ENCODE measurements around the gene CYBC1.

Gene CYBC1

DNA sequence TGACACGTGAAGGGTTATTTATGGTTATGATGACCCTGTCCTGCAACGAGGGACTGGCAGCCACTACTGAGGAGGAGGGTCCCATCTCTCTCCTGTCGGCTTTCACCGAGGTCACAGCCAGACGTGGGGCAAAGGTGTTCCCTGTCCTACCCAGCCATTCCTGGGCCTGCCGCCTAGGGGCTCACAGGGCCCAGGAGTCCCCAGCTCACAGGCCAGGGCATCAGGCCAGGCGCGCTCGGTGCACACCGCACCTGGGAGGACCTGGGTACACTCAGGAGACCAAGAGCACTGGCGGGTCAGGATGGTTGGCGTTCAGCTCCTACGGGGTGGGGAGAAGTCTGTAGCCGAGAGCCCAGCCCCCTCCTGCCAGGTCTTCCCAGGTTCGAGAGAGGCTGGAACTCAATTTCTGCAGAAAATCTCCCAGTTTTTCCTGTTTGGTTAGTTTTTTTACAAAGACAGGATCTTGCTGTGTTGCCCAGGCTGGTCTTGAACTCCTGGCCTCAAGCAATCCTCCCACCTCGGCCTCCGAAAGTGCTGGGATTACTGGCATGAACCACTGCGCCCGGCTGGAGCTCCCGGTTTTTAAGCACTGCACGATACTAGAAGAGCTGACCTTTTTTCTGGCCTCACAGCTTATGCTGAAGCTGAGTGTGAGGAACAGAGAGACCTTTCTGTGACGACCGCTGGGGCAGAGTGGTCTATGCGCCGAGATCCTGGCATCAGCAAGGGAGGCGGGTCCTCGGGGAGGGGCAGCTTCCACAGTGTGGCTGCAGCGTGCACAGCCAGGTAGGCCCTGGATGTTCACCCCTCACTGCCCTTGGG is 7.7 kb downstream of the CYBC1 start:
- TF ChIP-seq, protein P1, sequence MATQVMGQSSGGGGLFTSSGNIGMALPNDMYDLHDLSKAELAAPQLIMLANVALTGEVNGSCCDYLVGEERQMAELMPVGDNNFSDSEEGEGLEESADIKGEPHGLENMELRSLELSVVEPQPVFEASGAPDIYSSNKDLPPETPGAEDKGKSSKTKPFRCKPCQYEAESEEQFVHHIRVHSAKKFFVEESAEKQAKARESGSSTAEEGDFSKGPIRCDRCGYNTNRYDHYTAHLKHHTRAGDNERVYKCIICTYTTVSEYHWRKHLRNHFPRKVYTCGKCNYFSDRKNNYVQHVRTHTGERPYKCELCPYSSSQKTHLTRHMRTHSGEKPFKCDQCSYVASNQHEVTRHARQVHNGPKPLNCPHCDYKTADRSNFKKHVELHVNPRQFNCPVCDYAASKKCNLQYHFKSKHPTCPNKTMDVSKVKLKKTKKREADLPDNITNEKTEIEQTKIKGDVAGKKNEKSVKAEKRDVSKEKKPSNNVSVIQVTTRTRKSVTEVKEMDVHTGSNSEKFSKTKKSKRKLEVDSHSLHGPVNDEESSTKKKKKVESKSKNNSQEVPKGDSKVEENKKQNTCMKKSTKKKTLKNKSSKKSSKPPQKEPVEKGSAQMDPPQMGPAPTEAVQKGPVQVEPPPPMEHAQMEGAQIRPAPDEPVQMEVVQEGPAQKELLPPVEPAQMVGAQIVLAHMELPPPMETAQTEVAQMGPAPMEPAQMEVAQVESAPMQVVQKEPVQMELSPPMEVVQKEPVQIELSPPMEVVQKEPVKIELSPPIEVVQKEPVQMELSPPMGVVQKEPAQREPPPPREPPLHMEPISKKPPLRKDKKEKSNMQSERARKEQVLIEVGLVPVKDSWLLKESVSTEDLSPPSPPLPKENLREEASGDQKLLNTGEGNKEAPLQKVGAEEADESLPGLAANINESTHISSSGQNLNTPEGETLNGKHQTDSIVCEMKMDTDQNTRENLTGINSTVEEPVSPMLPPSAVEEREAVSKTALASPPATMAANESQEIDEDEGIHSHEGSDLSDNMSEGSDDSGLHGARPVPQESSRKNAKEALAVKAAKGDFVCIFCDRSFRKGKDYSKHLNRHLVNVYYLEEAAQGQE (IDR thresholded peaks at IDR 0.05; ENCODE audit: insufficient replicate concordance, low read depth), result no peak
- TF ChIP-seq CTCF (IDR thresholded peaks at IDR 0.05; ENCODE audit: insufficient read depth, low read length) (no peak), GABPA (IDR thresholded peaks at IDR 0.05; ENCODE audit: low read depth) (no peak)
- no peak overlapping the region for H3K27ac ChIP-seq (replicated peaks)
- H3K27me3 ChIP-seq (ENCODE audit: insufficient read depth, poor library complexity, severe bottlenecking), result no peaks in the 10 kb centered on the region
- DNase-seq (ENCODE audit: low read depth in 1 of 2, low spot score in 1 of 2), result no peak
- H3K4me3 ChIP-seq (replicated peaks; ENCODE audit: insufficient read depth, low read length), result no peak overlapping the region

DNA sequence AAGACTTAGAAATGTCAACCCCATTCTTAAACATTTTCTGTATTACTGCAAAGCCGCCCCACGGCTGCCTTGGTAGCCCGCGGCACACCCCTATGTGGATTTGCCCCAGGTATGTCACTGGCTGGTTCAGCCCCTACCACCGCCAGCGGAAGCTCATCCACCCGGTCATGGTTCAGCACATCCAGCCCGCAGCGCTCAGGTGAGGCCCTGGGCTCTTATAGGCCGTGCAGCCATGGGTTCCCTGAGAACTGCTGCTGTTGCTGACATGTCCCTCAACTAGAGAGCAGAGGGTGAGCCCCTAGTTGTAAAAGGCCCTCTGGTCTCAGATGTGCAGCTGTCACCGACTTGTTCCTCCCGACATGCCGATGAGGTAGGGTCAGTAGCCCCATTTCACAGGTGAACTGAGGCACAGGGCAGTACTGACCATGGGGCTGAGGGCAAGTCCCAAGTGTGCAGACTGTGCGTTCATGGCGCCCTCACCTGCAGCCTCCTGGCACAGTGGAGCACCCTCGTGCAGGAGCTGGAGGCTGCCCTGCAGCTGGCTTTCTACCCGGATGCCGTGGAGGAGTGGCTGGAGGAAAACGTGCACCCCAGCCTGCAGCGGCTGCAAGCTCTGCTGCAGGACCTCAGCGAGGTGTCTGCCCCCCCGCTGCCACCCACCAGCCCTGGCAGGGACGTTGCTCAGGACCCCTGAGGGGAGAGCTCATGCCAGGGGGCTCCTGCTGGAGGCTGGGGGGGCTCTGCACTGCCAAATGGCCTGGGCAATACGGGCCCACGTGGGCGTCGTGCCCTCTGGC is 8.7 kb downstream of the CYBC1 start:
- no peaks in the 10 kb centered on the region for H3K27me3 ChIP-seq (ENCODE audit: insufficient read depth, poor library complexity, severe bottlenecking)
- H3K4me3 ChIP-seq (replicated peaks; ENCODE audit: insufficient read depth, low read length), result no peak overlapping the region
- no peak for DNase-seq (ENCODE audit: low read depth in 1 of 2, low spot score in 1 of 2)
- no peak overlapping the region for H3K27ac ChIP-seq (replicated peaks)
- no peak for TF ChIP-seq POLR2AphosphoS5 (IDR thresholded peaks at IDR 0.05; ENCODE audit: low read depth)
- TF ChIP-seq GABPA (IDR thresholded peaks at IDR 0.05; ENCODE audit: low read depth), result no peak
- no peak for TF ChIP-seq CTCF (IDR thresholded peaks at IDR 0.05; ENCODE audit: insufficient read depth, low read length)
- no peak for TF ChIP-seq SPI1 (IDR thresholded peaks at IDR 0.05; ENCODE audit: borderline replicate concordance, low read depth)
- TF ChIP-seq, protein P1 (IDR thresholded peaks at IDR 0.05; ENCODE audit: insufficient replicate concordance, low read depth), result no peak

DNA sequence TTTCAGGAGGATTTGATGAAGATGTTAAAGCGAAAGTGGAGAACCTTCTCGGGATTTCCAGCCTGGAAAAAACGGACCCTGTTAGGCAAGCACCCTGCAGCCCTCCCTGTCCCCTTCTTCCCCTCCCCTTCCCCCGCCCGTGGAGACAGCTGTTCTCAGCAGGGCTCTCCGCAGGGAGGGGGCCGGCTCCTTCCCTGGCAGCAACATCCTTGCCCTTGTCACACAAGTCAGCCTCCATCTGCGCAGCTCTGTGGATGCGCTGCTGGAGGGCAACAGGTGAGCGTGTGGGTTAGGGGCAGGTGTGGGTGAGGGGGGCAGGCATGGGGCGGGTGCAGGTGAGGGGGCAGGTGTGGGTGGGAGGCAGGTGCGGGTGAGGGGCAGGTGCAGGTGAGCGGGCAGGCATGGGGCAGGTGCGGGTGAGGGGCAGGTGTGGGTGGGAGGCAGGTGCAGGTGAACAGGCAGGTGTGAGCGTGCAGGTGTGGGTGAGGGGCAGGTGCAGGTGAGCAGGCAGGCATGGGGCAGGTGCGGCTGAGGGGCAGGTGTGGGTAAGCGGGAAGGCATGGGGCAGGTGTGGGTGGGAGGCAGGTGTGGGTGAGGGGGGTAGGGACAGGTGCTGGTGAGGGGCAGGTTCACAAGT is 9.4 kb downstream of the CYBC1 start:
- DNase-seq (ENCODE audit: low read depth in 1 of 2, low spot score in 1 of 2), result peak in 1 of 2 experiments; percentile 69
- Histone ChIP-seq H3K4me3 (replicated peaks; ENCODE audit: insufficient read depth, low read length) (peak overlapping the region; percentile 27), H3K27me3 (ENCODE audit: insufficient read depth, poor library complexity, severe bottlenecking) (no peaks in the 10 kb centered on the region), H3K27ac (replicated peaks) (peak overlapping the region; percentile 77)
- TF ChIP-seq, protein P1 (IDR thresholded peaks at IDR 0.05; ENCODE audit: insufficient replicate concordance, low read depth), result no peak
- TF ChIP-seq POLR2AphosphoS5 (IDR thresholded peaks at IDR 0.05; ENCODE audit: low read depth), result no peak
- TF ChIP-seq CTCF (IDR thresholded peaks at IDR 0.05; ENCODE audit: insufficient read depth, low read length), result no peak
- no peak for TF ChIP-seq GABPA (IDR thresholded peaks at IDR 0.05; ENCODE audit: low read depth)
- TF ChIP-seq SPI1 (IDR thresholded peaks at IDR 0.05; ENCODE audit: borderline replicate concordance, low read depth), result no peak

Data from HL-60 (cell line).